ENCODE measurements around the gene SLC10A7. TPM values are rescaled to one million over a fixed set of nuclear protein-coding genes. Genes with fewer than 3 reads are reported as not detected.

SLC10A7 gene
- total and polyA plus RNA-seq, 2 of the 8 experiments (the other 6 are each of a cell fraction or from before 2014, with no cell fraction given), result 2.5 to 2.9 TPM

- TF ChIP-seq CHD7 (IDR thresholded peaks at IDR 0.05; ENCODE audit: insufficient replicate concordance, low read length) (no peak), GABPA (IDR thresholded peaks at IDR 0.05; ENCODE audit: borderline replicate concordance, insufficient read depth, low read length) (no peak), TCF12 (IDR thresholded peaks at IDR 0.05; ENCODE audit: low read depth, low read length) (no peak), RAD21 (IDR thresholded peaks at IDR 0.05 in 1 of 2, conservative IDR thresholded peaks at IDR 0.05 in 1 of 2; ENCODE audit: low read depth in 2 of 2, low read length in 2 of 2) (no peak), MAX (IDR thresholded peaks at IDR 0.05) (no peak), CBX5 (IDR thresholded peaks at IDR 0.05; ENCODE audit: low read depth, low read length) (no peak), EGR1 (IDR thresholded peaks at IDR 0.05; ENCODE audit: borderline replicate concordance, low read depth, low read length) (no peak), CEBPB (IDR thresholded peaks at IDR 0.05; ENCODE audit: low read depth, low read length) (no peak), EZH2 (IDR thresholded peaks at IDR 0.05; ENCODE audit: low read depth, low read length, severe bottlenecking) (no peak), JUN (IDR thresholded peaks at IDR 0.05; ENCODE audit: low read depth, low read length) (no peak), KDM5A (IDR thresholded peaks at IDR 0.05; ENCODE audit: low read length) (no peak)
These were observed 310.3 kb downstream of the SLC10A7 start (continued) for GRCh38 chr4:146211440-146211839.
